Stimulated activated CD8-positive, alpha-beta memory T cell treated with anti-CD3 and anti-CD28 coated beads, Interleukin-4, amount 100 ng/mL, for 4 hours (primary cell): ENCODE results near the gene MAP3K20.

Source experiments
- DNase-seq, 2 donors: peaks; one replicate each; pipeline ENCODE4 v3.0.0-alpha.2; 2020; ENCODE audit warnings: low read depth in 2 of 2, low spot score in 1 of 2

Gene MAP3K20

GRCh38 chr2:173050684-173051083 lies 25.0 kb upstream of the MAP3K20 start:
- DNase-seq, result no peak

- DNase-seq, result no peak
Observed at GRCh38 chr2:173051463-173052215, 24.0 kb upstream of the MAP3K20 start.

- no peak for DNase-seq
Observed at GRCh38 chr2:173053043-173053699, 22.5 kb upstream of the MAP3K20 start.

GRCh38 chr2:173054466-173054865 lies 21.2 kb upstream of the MAP3K20 start:
- no peak for DNase-seq

- no peak for DNase-seq
Observed at GRCh38 chr2:173056705-173057364, 18.8 kb upstream of the MAP3K20 start.

GRCh38 chr2:173058097-173058496 lies 17.5 kb upstream of the MAP3K20 start:
- DNase-seq, result no peak

GRCh38 chr2:173058673-173059072 lies 17.0 kb upstream of the MAP3K20 start:
- DNase-seq, result no peak

- DNase-seq, result no peak
Observed at GRCh38 chr2:173059292-173059691, 16.4 kb upstream of the MAP3K20 start.

- no peak for DNase-seq
Observed at GRCh38 chr2:173059971-173060461, 15.6 kb upstream of the MAP3K20 start.

- no peak for DNase-seq
Observed at GRCh38 chr2:173062801-173063200, 12.8 kb upstream of the MAP3K20 start.

- DNase-seq, result no peak
Observed at GRCh38 chr2:173064151-173064805, 11.4 kb upstream of the MAP3K20 start.

GRCh38 chr2:173066887-173067676 lies 8.6 kb upstream of the MAP3K20 start:
- DNase-seq, result no peak

- no peak for DNase-seq
Observed at GRCh38 chr2:173075056-173075780, 428 bp upstream of the MAP3K20 start.

GRCh38 chr2:173076581-173077345 lies 1.1 kb downstream of the MAP3K20 start:
- no peak for DNase-seq

- DNase-seq, result no peak
Observed at GRCh38 chr2:173077506-173078177, 2.0 kb downstream of the MAP3K20 start.

- no peak for DNase-seq
Observed at GRCh38 chr2:173079141-173079540, 3.5 kb downstream of the MAP3K20 start.

- no peak for DNase-seq
Observed at GRCh38 chr2:173079973-173080860, 4.6 kb downstream of the MAP3K20 start.
